ENCODE data around the gene RTN4IP1. TPM values are rescaled to one million over a fixed set of nuclear protein-coding genes. Genes with fewer than 3 reads are reported as not detected.

The RTN4IP1 gene
- total and polyA plus RNA-seq, 10 of the 15 experiments (the other 5 are each of a cell fraction or from before 2014, with no cell fraction given), result 8.2 to 17.0 (median 9.8) TPM

DNA sequence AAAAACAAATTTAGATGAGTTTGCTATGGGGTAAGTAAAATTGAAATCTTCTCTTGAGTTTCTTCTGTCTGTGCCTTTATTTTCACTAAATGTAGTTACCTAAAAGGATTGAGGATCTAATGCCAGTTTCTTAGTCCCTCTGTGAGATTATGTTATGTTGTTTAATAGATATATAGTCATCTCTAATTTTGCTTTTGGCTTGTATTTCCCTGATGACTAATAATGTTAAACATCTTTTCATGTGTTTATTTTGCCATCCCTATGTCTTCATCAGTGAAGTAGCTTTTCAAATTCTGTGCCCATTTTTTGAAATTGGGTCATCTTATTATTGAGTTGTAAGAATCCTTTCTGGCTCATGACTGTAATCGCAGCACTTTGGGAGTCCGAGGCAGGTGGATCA is 13.8 kb upstream of the RTN4IP1 start:
- no peak for TF ChIP-seq NFYB (IDR thresholded peaks at IDR 0.05; ENCODE audit: insufficient read depth, low read depth, low read length)
- TF ChIP-seq CBX5 (IDR thresholded peaks at IDR 0.05; ENCODE audit: low read depth), result no peak
- no peak for TF ChIP-seq SUZ12 (IDR thresholded peaks at IDR 0.05; ENCODE audit: unreplicated experiment)
- TF ChIP-seq EZH2 (IDR thresholded peaks at IDR 0.05; ENCODE audit: borderline replicate concordance, control insufficient read depth, low read depth, low read length), result no peak
- no peak for TF ChIP-seq EGR1 (IDR thresholded peaks at IDR 0.05; ENCODE audit: borderline replicate concordance in 1 of 2, low read depth in 2 of 2, low read length in 2 of 2)
- TF ChIP-seq KDM1A (IDR thresholded peaks at IDR 0.05; ENCODE audit: borderline replicate concordance), result no peak
- no peak for TF ChIP-seq TAF1 (IDR thresholded peaks at IDR 0.05; ENCODE audit: borderline replicate concordance, low read depth, low read length)
- no peak for TF ChIP-seq CBFB (IDR thresholded peaks at IDR 0.05; ENCODE audit: low read depth)
- no peak for TF ChIP-seq JUND (IDR thresholded peaks at IDR 0.05; ENCODE audit: low read depth, low read length)
- no peak for TF ChIP-seq ASH2L (IDR thresholded peaks at IDR 0.05; ENCODE audit: borderline replicate concordance, low read depth)
- no peak for TF ChIP-seq SIN3A (IDR thresholded peaks at IDR 0.05; ENCODE audit: low read depth, low read length)
- TF ChIP-seq NR2C1 (IDR thresholded peaks at IDR 0.05), result no peak
- no peak for TF ChIP-seq BMI1 (IDR thresholded peaks at IDR 0.05; ENCODE audit: borderline replicate concordance)
- TF ChIP-seq, protein P1, sequence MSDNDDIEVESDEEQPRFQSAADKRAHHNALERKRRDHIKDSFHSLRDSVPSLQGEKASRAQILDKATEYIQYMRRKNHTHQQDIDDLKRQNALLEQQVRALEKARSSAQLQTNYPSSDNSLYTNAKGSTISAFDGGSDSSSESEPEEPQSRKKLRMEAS (IDR thresholded peaks at IDR 0.05; ENCODE audit: low read depth, low read length), result no peak
- TF ChIP-seq FOXK2 (IDR thresholded peaks at IDR 0.05), result no peak
- no peak for TF ChIP-seq ZNF384 (IDR thresholded peaks at IDR 0.05; ENCODE audit: borderline replicate concordance, low read depth, low read length)
- TF ChIP-seq, protein P2, sequence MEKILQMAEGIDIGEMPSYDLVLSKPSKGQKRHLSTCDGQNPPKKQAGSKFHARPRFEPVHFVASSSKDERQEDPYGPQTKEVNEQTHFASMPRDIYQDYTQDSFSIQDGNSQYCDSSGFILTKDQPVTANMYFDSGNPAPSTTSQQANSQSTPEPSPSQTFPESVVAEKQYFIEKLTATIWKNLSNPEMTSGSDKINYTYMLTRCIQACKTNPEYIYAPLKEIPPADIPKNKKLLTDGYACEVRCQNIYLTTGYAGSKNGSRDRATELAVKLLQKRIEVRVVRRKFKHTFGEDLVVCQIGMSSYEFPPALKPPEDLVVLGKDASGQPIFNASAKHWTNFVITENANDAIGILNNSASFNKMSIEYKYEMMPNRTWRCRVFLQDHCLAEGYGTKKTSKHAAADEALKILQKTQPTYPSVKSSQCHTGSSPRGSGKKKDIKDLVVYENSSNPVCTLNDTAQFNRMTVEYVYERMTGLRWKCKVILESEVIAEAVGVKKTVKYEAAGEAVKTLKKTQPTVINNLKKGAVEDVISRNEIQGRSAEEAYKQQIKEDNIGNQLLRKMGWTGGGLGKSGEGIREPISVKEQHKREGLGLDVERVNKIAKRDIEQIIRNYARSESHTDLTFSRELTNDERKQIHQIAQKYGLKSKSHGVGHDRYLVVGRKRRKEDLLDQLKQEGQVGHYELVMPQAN (conservative IDR thresholded peaks at IDR 0.05), result no peak
- ATAC-seq, result no peak
- BruUV-seq (replicated peaks), result no TSS peak
- Histone ChIP-seq H3K9me3 (replicated peaks; ENCODE audit: control insufficient read depth, insufficient read depth, low read length) (no peaks in the 10 kb centered on the region; the same call in 2 of the 3 replicates), H4K20me1 (ENCODE audit: control insufficient read depth, insufficient read depth) (no peaks in the 10 kb centered on the region), H2AFZ (ENCODE audit: control insufficient read depth, low read depth, low read length) (no peak overlapping the region), H3K4me2 (ENCODE audit: control insufficient read depth, insufficient read depth) (no peak overlapping the region), H3K27me3 (replicated peaks in 1 of 2; ENCODE audit: control insufficient read depth in 2 of 2, insufficient read depth in 2 of 2, low read length in 1 of 2) (no peaks in the 10 kb centered on the region), H3K4me1 (ENCODE audit: control insufficient read depth, insufficient read depth, low read length) (peaks cover 22% of the 10 kb centered on the region), H3K4me3 (no peak overlapping the region), H3K9ac (ENCODE audit: control insufficient read depth, insufficient read depth, low read length) (no peak overlapping the region), H3K36me3 (ENCODE audit: control insufficient read depth in 2 of 2, insufficient read depth in 2 of 2, low read length in 1 of 2) (peaks cover 0 to 19% of the 10 kb centered on the region in 2 experiments; a peak in 2 of 4 replicates), H3K27ac (ENCODE audit: control insufficient read depth, insufficient read depth) (no peak overlapping the region), H3K79me2 (ENCODE audit: control insufficient read depth, insufficient read depth, low read length) (peaks cover 16% of the 10 kb centered on the region)
- RAD21 ChIA-PET (ENCODE audit: unreplicated experiment), result no interaction called here
- POLR2A ChIA-PET, result no interaction called here
- intact Hi-C loops (cut with micrococcal nuclease; ENCODE audit: unreplicated experiment), result no loop called here
- WGBS (ENCODE audit: insufficient coverage, insufficient replicate concordance, low lambda C conversion rate, missing lambda C conversion rate), result 100% methylated on average over 2 of the region's 2 CpGs
- SMC1A ChIA-PET (ENCODE audit: uncharacterized antibody, unreplicated experiment), result interaction anchor here (1.2 kb wide), 1 partner anchor 31 kb away, joined by 3 read pairs; no protein-coding TSS in a partner anchor
- CTCF ChIA-PET, result interaction anchor here (1.2 kb wide), 1 partner anchor 21 kb away, joined by 3 read pairs; no protein-coding TSS in a partner anchor
- in situ Hi-C loops (cut with MboI), result no loop called here
- DNase-seq (ENCODE audit: low read depth, low spot score), result no peak
- no peak for FAIRE-seq

Data from GM12878 (cell line).